GM15510 (cell line): ENCODE results near the gene EZH1.

Experiments
- POLR2A ChIP-seq: IDR thresholded peaks from 3 replicates; pipeline ENCODE4 v1.6.1; 2011; ENCODE audit warnings: borderline replicate concordance; ENCODE audit not compliant: insufficient read length; ENCODE audit errors: extremely low read depth

Gene EZH1

DNA sequence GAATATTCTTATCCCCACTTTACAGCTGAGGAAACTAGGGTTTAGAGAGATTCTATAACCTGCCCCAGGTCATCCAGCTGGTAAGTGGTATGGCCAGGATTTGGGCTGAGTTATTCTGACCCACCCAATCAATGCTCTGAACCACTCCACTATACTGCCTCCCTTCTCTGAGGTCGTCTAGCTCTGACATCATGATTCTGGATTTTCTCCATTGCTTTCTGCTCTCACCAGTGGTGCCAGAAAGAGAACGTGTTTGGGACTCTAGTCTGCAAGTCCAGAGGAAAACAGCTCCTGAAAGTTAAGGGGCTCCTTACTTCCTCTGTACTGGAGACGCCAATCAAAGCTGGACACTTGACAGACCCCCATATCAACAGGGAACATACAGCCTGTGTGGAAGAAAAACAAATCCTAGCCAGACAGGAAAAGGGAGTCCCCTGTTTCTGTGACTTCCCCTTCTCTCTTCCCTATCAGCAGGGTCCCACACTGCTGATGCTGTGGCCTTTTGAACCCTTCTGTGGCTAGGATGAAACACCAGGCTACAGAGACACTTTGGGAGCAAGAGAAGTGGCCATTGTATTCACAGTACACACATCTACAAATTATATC lies 6.0 kb upstream of the EZH1 start:
- no peak for TF ChIP-seq POLR2A

DNA sequence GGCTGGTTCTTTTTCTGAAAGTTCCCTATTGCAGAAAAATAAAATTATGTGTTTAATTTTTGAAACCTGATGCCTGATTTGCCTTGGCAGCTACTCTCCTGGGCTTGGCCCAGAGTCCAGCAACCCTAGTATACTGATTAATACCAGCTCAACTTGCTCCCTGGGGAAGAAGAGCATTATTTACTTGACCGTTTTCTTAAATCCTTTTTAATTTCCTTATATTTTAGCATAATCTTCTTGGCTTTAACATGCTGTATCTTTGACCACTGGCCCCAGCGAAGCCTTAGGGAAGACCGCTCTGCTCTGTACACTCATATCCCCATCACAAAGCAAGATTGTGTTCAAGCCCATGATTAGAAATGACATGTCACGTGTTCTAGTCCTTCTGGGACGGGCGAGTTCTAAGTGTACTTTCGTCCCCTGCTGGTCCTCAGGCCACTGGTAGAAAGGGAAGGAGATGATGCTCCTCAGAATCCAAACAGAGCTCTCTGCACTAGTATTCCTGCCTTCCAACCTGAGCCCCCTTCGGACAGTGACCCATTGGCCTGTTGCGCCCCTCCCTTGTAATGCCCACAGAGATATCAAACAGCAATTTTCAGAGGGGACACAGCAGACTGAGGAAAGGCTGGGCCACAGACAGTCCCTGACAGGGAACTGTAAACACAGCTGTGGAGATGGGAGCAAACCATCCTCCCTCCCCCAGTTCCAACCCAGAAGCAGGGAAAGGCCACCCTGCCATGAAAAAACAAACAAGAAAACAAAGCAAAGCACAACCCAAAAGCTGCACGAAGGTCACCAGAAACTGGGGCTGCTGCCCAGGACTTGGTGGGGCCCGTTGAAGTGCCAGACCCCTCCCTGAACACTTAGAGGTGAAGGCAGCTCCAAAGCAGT lies 4.3 kb upstream of the EZH1 start:
- no peak for TF ChIP-seq POLR2A

DNA sequence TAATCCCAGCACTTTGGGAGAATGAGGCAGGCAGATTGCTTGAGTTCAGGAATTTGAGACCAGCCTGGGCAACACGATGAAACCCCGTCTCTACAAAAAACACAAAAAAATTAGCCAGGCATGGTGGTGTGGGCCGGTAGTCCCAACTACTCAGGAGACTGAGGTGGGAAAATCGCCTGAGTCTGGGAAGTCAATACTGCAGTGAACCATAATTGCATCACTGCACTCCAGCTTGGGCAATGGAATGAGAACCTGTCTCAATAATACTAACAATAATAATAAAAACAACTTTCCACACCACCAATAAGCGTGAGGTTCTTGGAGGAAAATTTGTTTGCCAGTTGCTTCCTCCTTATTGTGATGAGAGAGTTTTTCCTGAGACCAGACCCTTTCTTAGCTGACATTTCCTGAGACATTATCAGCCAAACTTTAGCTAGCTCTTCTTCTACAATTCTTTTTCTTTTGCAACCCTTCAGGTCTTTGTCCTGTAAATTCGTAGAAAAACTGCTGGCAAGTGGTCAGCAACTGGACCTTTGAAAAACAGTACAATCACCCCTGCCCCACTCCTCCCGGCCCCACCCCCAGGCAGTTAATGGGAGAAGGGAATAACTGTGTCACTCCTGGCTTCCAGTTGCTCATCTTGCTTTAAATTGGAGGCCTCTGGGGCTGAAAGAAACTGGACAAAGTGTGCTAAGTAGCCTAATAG lies 3.5 kb upstream of the EZH1 start:
- no peak for TF ChIP-seq POLR2A

DNA sequence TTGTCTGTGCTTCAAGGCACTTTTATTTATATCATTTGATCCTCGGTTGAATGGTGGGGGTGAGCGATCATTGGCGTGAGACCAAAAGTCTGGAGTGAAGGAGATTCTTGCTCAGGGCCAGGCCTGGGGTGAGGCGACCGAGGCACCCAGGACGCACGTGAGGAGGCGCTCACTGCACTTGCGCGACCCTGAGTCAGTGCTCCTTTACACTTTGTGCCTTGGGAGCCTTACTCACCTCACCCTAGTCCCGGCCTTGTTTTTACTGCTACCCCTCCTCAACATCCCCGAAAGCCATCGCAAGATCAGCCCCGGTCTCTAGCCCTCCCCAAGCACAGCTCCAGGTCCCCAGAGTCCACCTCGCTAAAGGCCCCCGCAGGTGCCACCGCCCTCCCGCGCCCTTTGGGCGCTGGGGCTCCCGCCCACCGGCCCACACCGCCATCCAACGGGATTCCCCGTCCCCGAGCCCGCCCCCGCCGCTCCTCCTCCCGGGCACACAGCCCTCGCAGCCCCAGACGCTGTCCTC lies 496 bp downstream of the EZH1 start:
- no peak for TF ChIP-seq POLR2A

DNA sequence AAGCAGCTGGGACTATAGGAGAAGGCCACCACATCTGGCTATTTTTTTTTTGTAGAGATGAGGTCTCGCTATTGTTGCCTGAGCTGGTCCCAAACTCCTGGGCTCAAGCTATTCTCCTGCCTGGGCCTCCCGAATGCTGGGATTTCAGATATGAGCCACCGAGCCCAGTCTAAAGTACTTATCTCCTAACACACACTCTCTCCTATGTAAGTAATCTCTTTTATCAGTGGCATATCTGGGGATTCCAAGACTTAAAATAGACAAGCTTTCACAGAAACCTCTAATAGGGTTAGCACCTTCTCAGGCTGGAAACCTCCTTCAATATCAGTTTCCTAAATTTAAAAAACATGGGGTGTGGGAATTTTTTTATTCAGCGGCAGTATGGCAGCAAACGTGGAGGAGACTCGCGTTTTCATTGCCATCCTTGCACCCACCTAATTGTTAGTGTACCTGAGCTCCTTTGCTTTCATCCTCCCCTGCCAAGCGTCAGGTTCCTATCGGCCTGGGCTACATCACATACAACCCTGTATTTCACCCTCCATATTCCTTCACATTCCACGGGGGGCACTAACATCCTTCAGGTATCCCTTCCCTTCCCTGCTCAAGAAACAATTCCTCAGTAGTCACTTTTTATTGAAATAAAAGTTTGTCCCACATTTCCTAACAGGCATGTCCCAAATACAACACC lies 1.1 kb downstream of the EZH1 start:
- no peak for TF ChIP-seq POLR2A

DNA sequence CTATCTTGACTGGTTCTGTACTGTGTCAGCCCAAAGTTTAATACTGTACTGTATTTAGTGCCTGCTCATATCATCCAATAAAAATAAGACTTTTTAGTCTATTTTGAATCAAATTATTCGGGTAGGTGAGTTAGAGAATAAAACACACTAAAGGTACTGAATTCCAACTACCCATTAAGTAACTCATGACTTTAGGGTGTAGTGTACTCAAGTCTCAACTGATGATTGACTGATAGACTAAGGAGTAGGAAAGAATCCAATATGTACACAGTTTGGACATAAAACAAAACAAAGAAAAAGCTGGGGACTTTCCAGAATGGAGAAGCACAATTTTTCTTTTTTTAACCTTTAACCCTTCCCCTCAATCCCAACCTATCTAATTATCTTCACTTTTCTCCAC lies 4.1 kb downstream of the EZH1 start:
- TF ChIP-seq POLR2A: no peak

DNA sequence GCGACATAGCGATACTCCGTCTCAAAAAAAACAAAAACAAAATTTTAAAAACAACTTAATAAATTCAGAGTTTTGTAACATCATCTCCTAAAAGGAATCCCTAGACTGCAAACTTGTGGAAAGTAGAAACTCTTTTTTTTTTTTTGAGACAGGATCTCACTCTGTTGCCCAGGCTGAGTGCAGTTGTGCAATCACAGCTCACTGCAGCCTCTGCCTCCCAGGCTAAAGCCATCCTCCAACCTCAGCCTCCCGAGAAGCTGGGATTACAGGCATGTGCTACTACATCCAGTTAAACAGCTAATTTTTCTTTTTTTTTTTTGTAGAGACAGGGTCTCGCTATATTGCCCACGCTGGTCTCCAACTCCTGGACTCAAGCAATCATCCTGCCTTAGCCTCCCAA lies 19.7 kb downstream of the EZH1 start:
- TF ChIP-seq POLR2A: no peak

DNA sequence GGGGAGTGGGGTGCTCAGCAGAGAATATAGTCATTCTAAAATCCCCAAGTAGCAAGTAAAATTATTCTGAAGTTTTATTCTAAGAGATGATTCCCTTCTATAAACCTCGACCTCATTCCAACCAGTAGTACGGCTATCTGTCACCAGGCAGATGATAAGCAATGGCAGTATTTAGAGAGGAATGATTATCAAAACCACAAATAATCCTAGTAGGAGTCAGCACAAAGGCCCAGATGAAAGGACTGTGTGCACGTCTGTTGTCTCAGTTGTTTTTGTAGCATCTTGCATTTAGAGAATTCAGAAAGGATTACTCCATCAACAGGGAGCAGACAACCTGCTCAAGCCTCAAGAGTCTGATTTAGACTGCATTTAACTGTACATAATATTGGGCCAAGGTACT lies 21.2 kb downstream of the EZH1 start:
- TF ChIP-seq POLR2A: no peak

DNA sequence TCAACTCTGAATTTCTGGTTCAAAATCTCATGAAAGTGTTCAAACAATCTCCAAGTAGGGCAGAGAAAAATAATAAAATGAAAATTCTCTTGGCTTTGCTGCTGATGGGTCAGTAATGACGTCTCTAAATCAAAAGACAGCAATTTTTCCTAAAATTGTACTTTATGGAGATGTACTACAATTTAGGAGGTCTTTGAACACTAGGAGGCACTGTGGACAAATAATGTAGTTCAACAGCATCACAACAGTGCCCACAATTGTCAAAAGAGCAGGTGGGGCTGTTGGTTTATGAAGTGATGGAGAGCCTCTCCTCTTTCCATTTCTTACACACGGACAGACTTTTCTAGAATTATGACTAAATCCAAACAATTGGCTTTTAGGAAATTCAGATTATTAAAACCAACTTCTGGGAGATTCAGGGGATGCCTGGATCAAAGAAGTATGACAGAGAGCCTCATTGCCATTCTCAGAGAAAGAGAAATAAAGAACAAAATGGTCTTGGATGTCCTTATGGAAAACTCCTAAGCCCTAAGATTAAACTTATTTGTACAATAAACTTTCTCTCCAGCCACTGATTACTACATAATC lies 23.8 kb downstream of the EZH1 start:
- no peak for TF ChIP-seq POLR2A

DNA sequence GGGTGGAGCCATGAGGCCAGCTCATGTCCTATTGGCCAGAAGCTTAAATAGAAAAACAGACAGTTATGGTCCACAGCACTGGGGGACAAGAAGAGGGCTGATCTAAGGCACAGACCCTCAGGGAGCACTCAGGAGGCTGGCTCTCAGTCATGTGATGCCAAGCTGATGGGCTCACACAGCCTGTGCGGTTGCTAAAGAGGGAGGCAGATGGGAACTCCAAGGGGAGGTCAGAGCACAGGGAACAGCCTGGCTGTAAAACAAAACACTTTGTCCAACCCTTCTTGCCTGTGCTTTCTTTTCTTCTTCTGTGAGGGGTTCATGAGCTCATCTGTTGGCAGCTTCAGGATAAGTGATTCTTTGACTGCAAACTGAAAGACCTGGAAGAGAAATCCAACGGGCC lies 35.3 kb downstream of the EZH1 start:
- no peak for TF ChIP-seq POLR2A

DNA sequence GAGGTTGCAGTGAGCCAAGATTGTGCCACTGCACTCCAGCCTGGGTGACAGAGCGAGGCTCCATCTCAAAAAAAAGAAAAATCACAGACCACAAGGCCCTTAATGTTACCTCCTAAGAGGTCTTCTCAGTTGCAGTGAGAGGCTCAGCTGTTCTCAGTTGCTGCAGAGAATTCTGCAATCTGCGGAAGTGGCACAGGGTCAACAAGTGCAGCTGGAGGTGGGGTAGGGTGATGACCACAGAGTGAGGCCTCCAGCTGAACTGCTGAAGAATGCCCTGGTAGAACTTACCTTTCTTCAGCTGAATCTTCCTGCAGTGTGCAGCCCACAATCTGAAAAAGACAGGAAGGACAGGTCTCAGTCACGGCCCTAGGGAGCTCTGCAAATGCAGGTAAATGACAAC lies 36.3 kb downstream of the EZH1 start:
- no peak for TF ChIP-seq POLR2A

DNA sequence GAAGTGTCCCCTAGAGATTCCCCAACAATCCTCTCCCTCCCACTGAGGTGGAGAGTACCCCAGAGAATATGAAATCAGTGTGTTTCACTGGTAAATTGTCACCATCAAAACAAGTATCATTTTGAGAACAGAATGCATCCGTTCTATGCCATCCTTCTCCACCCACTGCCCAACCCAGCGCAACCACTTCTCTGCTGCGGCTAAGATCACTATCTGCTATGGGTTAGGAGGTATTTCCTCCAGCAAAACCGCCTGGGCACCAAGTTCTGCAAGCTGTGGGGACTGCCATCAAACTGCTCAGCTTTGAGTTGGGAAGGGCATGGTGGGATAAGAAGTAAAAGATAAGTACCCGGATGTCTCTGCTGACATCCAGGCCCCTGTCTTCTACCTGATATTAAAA lies 38.1 kb downstream of the EZH1 start:
- no peak for TF ChIP-seq POLR2A

DNA sequence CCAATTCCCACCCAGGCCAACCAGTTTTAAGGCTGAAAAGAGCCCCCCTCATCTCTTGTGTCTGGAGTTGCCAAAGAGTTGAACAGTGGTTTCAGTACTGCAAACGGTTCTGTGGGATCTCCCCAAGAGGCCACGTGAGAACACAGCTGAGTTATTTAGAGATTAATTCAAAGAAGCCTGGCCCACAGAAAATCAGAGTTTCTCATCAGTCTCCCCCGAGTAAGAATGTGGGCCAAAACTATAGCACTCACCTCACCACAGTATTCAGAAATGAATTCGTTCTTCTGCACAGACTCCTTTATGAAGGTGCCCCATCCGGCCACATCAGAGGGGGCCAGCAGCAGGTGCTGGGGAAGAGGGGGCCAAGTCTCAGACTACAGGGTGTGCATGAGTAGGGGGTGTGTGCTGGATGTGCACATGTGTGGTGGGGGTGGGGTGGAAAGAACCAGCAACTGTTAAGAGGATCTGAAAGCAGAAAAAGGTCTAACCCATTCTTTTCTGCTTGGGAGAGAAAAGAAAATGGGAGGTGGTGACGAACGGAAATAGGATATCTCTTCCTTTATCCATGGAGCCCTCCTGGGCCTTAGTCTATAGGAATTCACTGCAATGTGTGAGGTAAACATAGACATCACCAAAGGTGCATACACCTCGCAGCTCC lies 39.9 kb downstream of the EZH1 start:
- TF ChIP-seq POLR2A: no peak

DNA sequence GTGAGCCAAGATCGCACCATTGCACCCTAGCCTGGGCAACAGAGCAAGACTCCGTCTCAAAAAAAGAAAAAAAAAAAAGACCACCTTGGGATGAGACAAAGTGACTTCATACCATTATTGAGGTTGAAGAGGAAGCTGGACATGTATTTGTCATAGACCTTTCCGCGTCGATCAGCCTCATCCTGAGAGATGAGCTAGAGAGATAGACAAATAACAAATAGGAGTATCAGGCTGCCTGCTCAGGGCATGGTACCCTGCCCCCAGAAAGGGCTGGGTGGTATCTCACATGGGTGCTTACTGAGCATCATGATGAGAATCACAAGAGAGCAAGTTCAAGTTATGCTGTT lies 40.4 kb downstream of the EZH1 start:
- no peak for TF ChIP-seq POLR2A
